ENCODE data around the gene GRIA1.

The GRIA1 gene

DNA sequence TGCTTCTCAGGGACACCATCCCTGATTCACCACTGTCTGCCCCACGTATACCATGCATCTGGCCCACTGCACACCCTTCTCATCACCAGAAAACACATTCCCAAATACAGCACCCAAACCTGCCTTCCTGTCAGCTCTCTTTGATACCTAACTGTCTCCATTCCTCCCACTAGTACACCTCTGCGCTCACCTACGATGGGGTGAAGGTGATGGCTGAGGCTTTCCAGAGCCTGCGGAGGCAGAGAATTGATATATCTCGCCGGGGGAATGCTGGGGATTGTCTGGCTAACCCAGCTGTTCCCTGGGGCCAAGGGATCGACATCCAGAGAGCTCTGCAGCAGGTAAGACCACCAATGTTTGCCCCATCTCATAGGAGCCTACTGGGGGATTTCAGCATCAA is 186.4 kb downstream of the GRIA1 start:
- H2AFZ ChIP-seq (ENCODE audit: low read length, unreplicated experiment), result no peak overlapping the region
- H3K79me2 ChIP-seq (ENCODE audit: control insufficient read depth, insufficient read depth, low read length, unreplicated experiment), result no peaks in the 10 kb centered on the region
- H3K36me3 ChIP-seq (ENCODE audit: insufficient read depth, low read length), result no peaks in the 10 kb centered on the region
- no peaks in the 10 kb centered on the region for H3K4me1 ChIP-seq (ENCODE audit: control insufficient read depth, insufficient read depth, low read length, unreplicated experiment)
- no peak overlapping the region for H3K4me3 ChIP-seq (ENCODE audit: low read depth, low read length)
- H3K27me3 ChIP-seq (ENCODE audit: insufficient read depth, low read length), result no peaks in the 10 kb centered on the region
- no peak overlapping the region for H3K27ac ChIP-seq (ENCODE audit: low read depth, low read length)

DNA sequence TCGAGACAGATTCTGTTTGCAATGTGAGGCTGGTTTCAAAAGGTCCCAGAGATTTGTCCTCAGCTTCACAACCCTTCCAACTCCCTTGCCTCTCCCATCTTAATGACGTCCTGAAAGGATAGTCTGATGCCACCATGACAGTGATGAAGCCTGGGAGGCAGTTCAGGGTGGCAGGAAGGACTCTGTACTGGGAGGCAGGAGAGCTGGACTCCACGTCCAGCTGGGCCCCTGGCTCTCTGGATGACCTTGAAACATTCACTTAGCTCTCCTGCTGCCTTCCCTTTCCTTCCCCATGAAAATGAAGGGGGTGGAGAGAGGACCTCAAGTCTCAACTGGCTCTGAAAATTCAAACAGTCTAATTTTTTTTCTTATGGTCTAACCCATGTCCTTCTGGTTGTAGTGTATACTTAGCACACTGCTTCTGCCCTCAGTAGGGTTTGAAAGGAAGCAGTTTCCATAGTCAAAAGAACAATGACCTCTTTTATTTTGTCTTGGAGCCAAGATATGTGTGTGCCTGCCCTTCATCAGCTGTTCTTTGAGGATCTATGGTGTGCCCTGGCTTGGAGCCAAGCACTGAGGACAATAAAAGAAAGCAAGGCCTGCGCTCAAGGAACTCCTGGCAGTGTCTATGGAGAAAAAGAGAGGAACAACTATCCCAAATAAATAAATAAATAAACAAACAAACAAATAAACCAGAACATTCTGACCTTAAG is 188.3 kb downstream of the GRIA1 start:
- Histone ChIP-seq H3K4me1 (ENCODE audit: control insufficient read depth, insufficient read depth, low read length, unreplicated experiment) (no peaks in the 10 kb centered on the region), H3K4me3 (ENCODE audit: low read depth, low read length) (no peak overlapping the region), H3K36me3 (ENCODE audit: insufficient read depth, low read length) (no peaks in the 10 kb centered on the region), H3K79me2 (ENCODE audit: control insufficient read depth, insufficient read depth, low read length, unreplicated experiment) (no peaks in the 10 kb centered on the region), H3K27me3 (ENCODE audit: insufficient read depth, low read length) (no peaks in the 10 kb centered on the region), H2AFZ (ENCODE audit: low read length, unreplicated experiment) (no peak overlapping the region), H3K27ac (ENCODE audit: low read depth, low read length) (no peak overlapping the region)

DNA sequence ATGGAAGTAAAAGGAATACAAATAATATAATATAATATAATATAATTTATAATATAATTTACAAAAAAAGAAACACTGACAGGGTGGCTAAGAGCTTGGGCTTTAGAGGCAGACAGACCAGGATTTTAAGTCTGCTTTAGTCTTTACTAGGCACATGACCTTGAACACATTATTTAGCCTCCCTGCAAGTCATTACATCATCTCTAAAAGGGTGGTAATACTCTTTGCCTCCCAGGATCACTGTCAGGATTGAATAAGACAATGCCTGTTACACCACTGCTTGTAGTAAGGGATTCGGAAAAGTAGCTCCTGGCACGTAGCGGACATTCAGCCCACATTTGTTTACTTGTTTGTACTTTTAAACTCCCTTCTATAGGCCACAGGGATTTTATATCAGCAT is 199.8 kb downstream of the GRIA1 start:
- Histone ChIP-seq H3K27ac (ENCODE audit: low read depth, low read length) (no peak overlapping the region), H2AFZ (ENCODE audit: low read length, unreplicated experiment) (no peak overlapping the region), H3K79me2 (ENCODE audit: control insufficient read depth, insufficient read depth, low read length, unreplicated experiment) (no peaks in the 10 kb centered on the region), H3K4me1 (ENCODE audit: control insufficient read depth, insufficient read depth, low read length, unreplicated experiment) (no peaks in the 10 kb centered on the region), H3K27me3 (ENCODE audit: insufficient read depth, low read length) (no peaks in the 10 kb centered on the region), H3K36me3 (ENCODE audit: insufficient read depth, low read length) (no peaks in the 10 kb centered on the region), H3K4me3 (ENCODE audit: low read depth, low read length) (no peak overlapping the region)

DNA sequence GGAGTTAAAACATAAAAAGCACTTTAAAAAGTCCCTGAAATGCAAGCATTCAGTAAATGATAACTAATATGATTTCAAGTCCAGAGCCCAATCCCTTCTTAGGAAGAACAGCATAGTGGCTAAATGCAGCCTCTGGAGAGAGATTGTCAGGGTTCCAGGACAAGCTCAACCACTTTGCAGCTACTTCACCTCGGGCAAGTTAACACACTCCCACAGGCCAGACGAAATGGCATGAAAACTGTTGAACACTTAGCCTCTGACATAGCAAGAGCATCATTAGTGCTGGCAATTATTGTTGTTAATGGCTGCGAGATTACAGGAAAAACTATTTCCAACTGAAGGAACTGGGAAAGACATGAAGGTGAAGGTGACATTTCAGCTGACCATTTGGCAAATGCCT is 205.8 kb downstream of the GRIA1 start:
- Histone ChIP-seq H3K79me2 (ENCODE audit: control insufficient read depth, insufficient read depth, low read length, unreplicated experiment) (no peaks in the 10 kb centered on the region), H3K27me3 (ENCODE audit: insufficient read depth, low read length) (no peaks in the 10 kb centered on the region), H2AFZ (ENCODE audit: low read length, unreplicated experiment) (no peak overlapping the region), H3K27ac (ENCODE audit: low read depth, low read length) (no peak overlapping the region), H3K4me3 (ENCODE audit: low read depth, low read length) (no peak overlapping the region), H3K36me3 (ENCODE audit: insufficient read depth, low read length) (no peaks in the 10 kb centered on the region), H3K4me1 (ENCODE audit: control insufficient read depth, insufficient read depth, low read length, unreplicated experiment) (no peaks in the 10 kb centered on the region)

DNA sequence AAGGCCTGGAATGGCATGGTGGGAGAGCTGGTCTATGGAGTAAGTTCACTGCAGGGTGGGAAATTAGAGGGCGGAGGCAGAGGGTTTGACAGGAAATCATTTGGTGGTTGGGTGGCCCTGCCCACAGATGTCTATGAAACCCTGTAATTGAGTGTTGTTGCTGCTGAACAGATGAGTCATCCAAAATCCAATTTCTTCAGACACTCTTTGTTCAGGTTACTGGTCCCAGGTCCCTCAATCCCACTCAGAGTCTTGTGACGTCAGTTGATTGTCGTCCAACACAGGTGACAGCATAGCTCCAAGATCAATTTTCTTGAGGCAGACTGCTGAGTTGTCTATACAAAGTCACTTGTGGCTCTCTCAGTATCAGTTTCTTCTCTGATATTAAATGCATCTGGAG is 208.6 kb downstream of the GRIA1 start:
- Histone ChIP-seq H3K27me3 (ENCODE audit: insufficient read depth, low read length) (no peaks in the 10 kb centered on the region), H3K27ac (ENCODE audit: low read depth, low read length) (no peak overlapping the region), H3K36me3 (ENCODE audit: insufficient read depth, low read length) (no peaks in the 10 kb centered on the region), H3K4me1 (ENCODE audit: control insufficient read depth, insufficient read depth, low read length, unreplicated experiment) (no peaks in the 10 kb centered on the region), H3K4me3 (ENCODE audit: low read depth, low read length) (no peak overlapping the region), H2AFZ (ENCODE audit: low read length, unreplicated experiment) (no peak overlapping the region), H3K79me2 (ENCODE audit: control insufficient read depth, insufficient read depth, low read length, unreplicated experiment) (no peaks in the 10 kb centered on the region)

DNA sequence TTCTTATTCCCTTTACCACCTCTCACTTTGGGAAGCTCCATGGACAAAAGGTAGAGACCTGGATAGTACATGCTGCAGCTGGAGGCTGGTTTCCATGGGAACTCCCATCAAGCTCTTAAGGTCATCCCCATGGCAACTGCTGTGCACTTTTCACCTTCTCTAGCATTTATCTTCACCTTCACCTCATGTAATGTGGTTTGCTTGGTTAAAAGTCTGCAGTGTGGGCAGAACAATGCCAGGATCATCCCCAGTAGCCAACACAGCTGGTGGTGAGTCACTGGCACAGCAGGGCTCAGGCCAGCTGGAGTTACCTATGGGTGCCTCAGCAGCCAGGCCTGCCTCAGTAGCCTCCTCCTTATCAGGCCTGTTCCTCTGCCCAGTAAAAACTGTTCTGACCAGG is 210.5 kb downstream of the GRIA1 start:
- H3K27me3 ChIP-seq (ENCODE audit: insufficient read depth, low read length), result peaks cover 2% of the 10 kb centered on the region; the same call in 1 of the 2 replicates
- H3K4me3 ChIP-seq (ENCODE audit: low read depth, low read length), result no peak overlapping the region
- no peaks in the 10 kb centered on the region for H3K4me1 ChIP-seq (ENCODE audit: control insufficient read depth, insufficient read depth, low read length, unreplicated experiment)
- H3K36me3 ChIP-seq (ENCODE audit: insufficient read depth, low read length), result no peaks in the 10 kb centered on the region
- H3K79me2 ChIP-seq (ENCODE audit: control insufficient read depth, insufficient read depth, low read length, unreplicated experiment), result no peaks in the 10 kb centered on the region
- no peak overlapping the region for H3K27ac ChIP-seq (ENCODE audit: low read depth, low read length)
- no peak overlapping the region for H2AFZ ChIP-seq (ENCODE audit: low read length, unreplicated experiment)

DNA sequence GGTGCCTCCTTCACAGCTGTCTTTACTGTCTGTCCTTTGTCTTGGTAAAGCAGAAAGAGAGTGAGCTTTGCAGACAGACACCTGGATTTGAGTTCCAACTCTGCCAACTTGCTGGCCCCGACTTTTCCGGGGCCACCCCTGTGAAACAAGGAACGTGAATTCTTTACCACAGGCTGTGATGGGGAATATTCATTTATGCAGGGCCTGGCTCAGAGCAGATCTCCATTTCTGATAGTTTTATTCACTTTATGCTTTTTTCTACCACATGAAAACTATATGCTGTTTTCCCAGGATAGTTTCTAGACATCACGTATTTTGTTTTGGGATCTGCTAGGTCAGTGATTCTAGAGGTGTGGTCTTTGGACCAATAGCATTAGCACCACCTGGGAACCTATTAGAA is 211.8 kb downstream of the GRIA1 start:
- Histone ChIP-seq H2AFZ (ENCODE audit: low read length, unreplicated experiment) (no peak overlapping the region), H3K79me2 (ENCODE audit: control insufficient read depth, insufficient read depth, low read length, unreplicated experiment) (no peaks in the 10 kb centered on the region), H3K4me3 (ENCODE audit: low read depth, low read length) (no peak overlapping the region), H3K36me3 (ENCODE audit: insufficient read depth, low read length) (no peaks in the 10 kb centered on the region), H3K4me1 (ENCODE audit: control insufficient read depth, insufficient read depth, low read length, unreplicated experiment) (no peaks in the 10 kb centered on the region), H3K27ac (ENCODE audit: low read depth, low read length) (no peak overlapping the region), H3K27me3 (ENCODE audit: insufficient read depth, low read length) (peaks cover 2% of the 10 kb centered on the region; the same call in 1 of the 2 replicates)

DNA sequence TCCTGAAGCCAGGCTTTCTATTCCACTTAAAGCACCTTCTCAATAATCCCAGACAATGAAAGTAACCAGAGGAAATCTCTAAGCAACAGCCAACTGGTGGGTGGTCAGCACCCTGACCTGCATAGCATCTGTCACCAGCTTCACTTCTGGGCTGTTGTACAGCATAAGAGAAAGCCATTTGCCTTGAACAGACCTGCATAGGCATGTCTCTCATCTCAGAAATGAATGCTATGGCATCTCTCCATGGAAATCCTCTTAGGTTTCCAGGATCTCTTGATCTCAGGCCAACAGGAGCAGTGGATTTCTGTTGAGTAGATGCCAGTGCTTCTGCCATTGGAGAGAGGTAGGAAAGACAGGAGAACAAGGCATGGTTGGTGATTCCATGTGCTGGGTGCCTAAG is 213.6 kb downstream of the GRIA1 start:
- Histone ChIP-seq H3K27ac (ENCODE audit: low read depth, low read length) (no peak overlapping the region), H3K36me3 (ENCODE audit: insufficient read depth, low read length) (no peaks in the 10 kb centered on the region), H3K27me3 (ENCODE audit: insufficient read depth, low read length) (peaks cover 2% of the 10 kb centered on the region; the same call in 1 of the 2 replicates), H3K79me2 (ENCODE audit: control insufficient read depth, insufficient read depth, low read length, unreplicated experiment) (no peaks in the 10 kb centered on the region), H3K4me3 (ENCODE audit: low read depth, low read length) (no peak overlapping the region), H3K4me1 (ENCODE audit: control insufficient read depth, insufficient read depth, low read length, unreplicated experiment) (no peaks in the 10 kb centered on the region), H2AFZ (ENCODE audit: low read length, unreplicated experiment) (no peak overlapping the region)

DNA sequence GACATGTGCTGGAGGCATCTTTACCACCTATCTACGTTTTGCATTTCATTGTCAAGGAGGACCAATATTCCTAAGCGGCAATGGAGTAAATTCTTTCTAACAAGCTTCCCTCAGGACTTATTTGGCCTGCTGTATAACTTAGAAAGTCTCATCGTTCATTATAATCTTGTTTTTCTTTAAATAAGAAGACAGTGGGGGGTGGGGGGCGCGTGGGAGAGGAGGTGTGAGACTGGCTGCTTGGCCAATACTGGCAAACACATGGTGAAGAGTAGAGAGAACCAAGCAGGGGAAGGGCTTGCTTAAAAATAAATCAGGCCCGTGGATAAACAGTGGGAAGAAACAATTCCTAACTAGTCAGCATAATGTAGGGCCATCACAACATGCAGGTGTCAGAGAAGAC is 217.2 kb downstream of the GRIA1 start:
- H3K79me2 ChIP-seq (ENCODE audit: control insufficient read depth, insufficient read depth, low read length, unreplicated experiment), result no peaks in the 10 kb centered on the region
- no peak overlapping the region for H2AFZ ChIP-seq (ENCODE audit: low read length, unreplicated experiment)
- H3K27me3 ChIP-seq (ENCODE audit: insufficient read depth, low read length), result peaks cover 2% of the 10 kb centered on the region; the same call in 1 of the 2 replicates
- no peaks in the 10 kb centered on the region for H3K36me3 ChIP-seq (ENCODE audit: insufficient read depth, low read length)
- no peak overlapping the region for H3K4me3 ChIP-seq (ENCODE audit: low read depth, low read length)
- no peak overlapping the region for H3K27ac ChIP-seq (ENCODE audit: low read depth, low read length)
- H3K4me1 ChIP-seq (ENCODE audit: control insufficient read depth, insufficient read depth, low read length, unreplicated experiment), result no peaks in the 10 kb centered on the region

DNA sequence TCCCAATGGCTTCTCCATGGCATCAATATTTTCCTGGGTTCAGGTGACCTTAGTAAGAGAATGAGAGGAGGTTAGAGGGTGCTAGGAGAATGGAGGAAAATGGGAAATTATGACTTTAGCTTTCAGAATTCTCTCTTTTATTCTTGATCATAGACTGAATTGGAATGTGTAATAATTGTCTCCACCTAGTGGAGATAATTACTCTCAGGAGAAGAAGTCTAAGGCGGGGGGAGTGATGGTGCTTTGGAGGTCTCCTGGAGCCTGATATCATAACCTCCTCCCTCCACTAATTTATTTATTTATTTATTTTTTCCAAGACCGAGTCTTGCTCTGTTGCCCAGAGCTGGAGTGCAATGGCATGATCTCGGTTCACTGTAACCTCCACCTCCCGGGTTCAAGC is 221.3 kb downstream of the GRIA1 start:
- Histone ChIP-seq H3K79me2 (ENCODE audit: control insufficient read depth, insufficient read depth, low read length, unreplicated experiment) (no peaks in the 10 kb centered on the region), H3K27me3 (ENCODE audit: insufficient read depth, low read length) (no peaks in the 10 kb centered on the region), H3K27ac (ENCODE audit: low read depth, low read length) (no peak overlapping the region), H2AFZ (ENCODE audit: low read length, unreplicated experiment) (no peak overlapping the region), H3K4me3 (ENCODE audit: low read depth, low read length) (no peak overlapping the region), H3K36me3 (ENCODE audit: insufficient read depth, low read length) (no peaks in the 10 kb centered on the region), H3K4me1 (ENCODE audit: control insufficient read depth, insufficient read depth, low read length, unreplicated experiment) (no peaks in the 10 kb centered on the region)

DNA sequence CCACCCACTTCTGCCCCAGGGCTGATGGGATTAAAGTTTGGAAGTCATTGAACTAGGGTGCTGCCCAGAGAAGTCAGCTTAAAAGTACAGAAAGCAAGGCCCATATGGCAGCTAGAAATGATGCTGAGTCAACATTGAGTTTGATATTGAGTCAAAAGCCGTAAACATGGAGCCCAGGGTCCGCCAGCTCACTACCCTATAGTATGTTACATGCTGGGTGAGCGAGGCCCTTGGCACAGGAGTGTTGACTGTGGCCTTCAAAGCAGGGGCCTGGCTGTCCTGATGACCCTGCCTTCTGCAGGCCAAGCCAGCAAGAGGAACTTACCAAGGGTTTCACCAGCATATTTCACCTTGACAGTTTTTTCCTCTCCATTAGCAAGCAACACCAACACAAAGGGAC is 222.5 kb downstream of the GRIA1 start:
- no peak overlapping the region for H3K4me3 ChIP-seq (ENCODE audit: low read depth, low read length)

More for the DNA sequence above, 222.5 kb downstream of the GRIA1 start:
- no peak overlapping the region for H3K27ac ChIP-seq (ENCODE audit: low read depth, low read length)
- H3K27me3 ChIP-seq (ENCODE audit: insufficient read depth, low read length), result 0 out of 2 replicates have a peak, but pooled peaks cover 2% of the 10 kb centered on the region
- no peaks in the 10 kb centered on the region for H3K36me3 ChIP-seq (ENCODE audit: insufficient read depth, low read length)
- no peaks in the 10 kb centered on the region for H3K4me1 ChIP-seq (ENCODE audit: control insufficient read depth, insufficient read depth, low read length, unreplicated experiment)
- H2AFZ ChIP-seq (ENCODE audit: low read length, unreplicated experiment), result no peak overlapping the region
- no peaks in the 10 kb centered on the region for H3K79me2 ChIP-seq (ENCODE audit: control insufficient read depth, insufficient read depth, low read length, unreplicated experiment)
